SK-N-MC (cell line): ENCODE measurements around the gene STRN.

Experiments used
- EZH2 ChIP-seq: fragments of 200-600 bp; sonication (generic); IDR thresholded peaks from one replicate; pipeline ENCODE4 v1.6.1; 2017; ENCODE audit warnings: antibody characterized with exemption
- POLR2AphosphoS5 ChIP-seq: IDR thresholded peaks from 2 replicates; pipeline ENCODE4 v1.6.1; 2012; ENCODE audit warnings: mild to moderate bottlenecking, low read depth, low read length, borderline replicate concordance

DNA sequence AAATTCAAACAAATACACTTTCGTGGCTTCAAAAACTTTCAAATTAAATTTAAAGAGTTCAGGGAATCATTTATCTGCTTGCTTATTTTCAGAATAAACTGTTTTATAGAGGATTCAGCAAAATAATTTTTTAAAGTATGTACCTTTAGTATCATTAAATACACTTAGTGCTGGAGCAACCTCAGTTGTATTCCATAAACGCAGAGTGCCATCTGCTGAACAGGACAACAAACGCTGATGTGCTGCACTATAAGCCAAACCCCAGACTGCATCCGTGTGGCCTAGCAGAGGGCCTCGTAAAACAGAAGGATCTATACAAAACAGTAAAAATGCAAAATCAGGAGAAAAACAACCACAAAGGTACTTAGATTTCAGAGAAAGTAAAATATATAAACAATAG lies 108.6 kb downstream of the STRN start:
- TF ChIP-seq POLR2AphosphoS5 (no peak), EZH2 (no peak)
